Esophagus squamous epithelium (tissue), 5 donors: ENCODE measurements around the gene SLA2. TPM values are rescaled to one million over a fixed set of nuclear protein-coding genes. Genes with fewer than 3 reads are reported as not detected.

Experiments
- DNase-seq: peaks from one replicate; lab custom pipeline; 2025; lab: John Stamatoyannopoulos, UW
- H3K27ac ChIP-seq, 4 donors: fragments of 200-600 bp; sonication (generic); one replicate each; pipeline ENCODE4 v1.5.1; 2016 to 2019; ENCODE audit warnings: mild to moderate bottlenecking in 1 of 4
- H3K27me3 ChIP-seq, 4 donors: fragments of 200-600 bp; sonication (generic); 1 replicate in 3 of 4; 2 replicates in 1 of 4; pipeline versions ENCODE4 v1.5.1 to v1.6.0; 2017 to 2021; ENCODE audit warnings: antibody characterized with exemption in 1 of 4
- H3K36me3 ChIP-seq, 3 donors: fragments of 200-600 bp; sonication (generic); one replicate each; pipeline ENCODE4 v1.5.1; 2016 to 2019
- H3K4me1 ChIP-seq, 3 donors: fragments of 200-600 bp; sonication (generic); one replicate each; pipeline ENCODE4 v1.5.1; 2017 to 2019
- H3K4me3 ChIP-seq, 4 donors: fragments of 200-600 bp; sonication (generic); 1 replicate in 3 of 4; 2 replicates in 1 of 4; pipeline ENCODE4 v1.5.1; 2016 to 2019; ENCODE audit warnings: mild to moderate bottlenecking in 2 of 4, moderate library complexity in 1 of 4
- H3K9me3 ChIP-seq, 3 donors: fragments of 200-600 bp; sonication (generic); one replicate each; pipeline ENCODE4 v1.5.1; 2016 to 2019
- POLR2A ChIP-seq, 4 donors: fragments of 450-650 bp; IDR thresholded peaks; one replicate each; pipeline ENCODE4 v1.6.1; 2017; ENCODE audit warnings: antibody characterized with exemption in 4 of 4, mild to moderate bottlenecking in 4 of 4, moderate library complexity in 3 of 4
- WGBS, 2 donors: methylation state at CpG; one replicate each; pipeline ENCODE4 v1.1.5; 2018; 5-methylcytosine and 5-hydroxymethylcytosine counted together
- intact Hi-C: fragments of 100-400 bp; cut with DNase I; formaldehyde crosslinking; loops from one replicate; pipeline ENCODE4 v1.15.0; 2022
- total RNA-seq, 4 donors: library from RNA; depleted of rRNA; stranded (reverse); fragments of >200 nt; gene quantifications; one replicate each; pipeline ENCODE4 v1.1.0, GENCODE V29; 2016
- TF ChIP-seq, protein P1 (sequence below), 6 experiments: fragments of 450-650 bp in 4 of 6; fragments of 200-600 bp in 2 of 6; sonication (generic) in 2 of 6; IDR thresholded peaks; one replicate each; pipeline ENCODE4 v1.5.1; 2016 to 2019; ENCODE audit warnings: antibody characterized with exemption in 6 of 6, mild to moderate bottlenecking in 4 of 6, moderate library complexity in 4 of 6
- donor health status: DM: yes; HTN: yes; CAD: no.

Gene SLA2
- total RNA-seq, 4 donors from 2014 or later, result 0.11 to 1.9 (median 0.61) TPM; not detected in 1

DNA sequence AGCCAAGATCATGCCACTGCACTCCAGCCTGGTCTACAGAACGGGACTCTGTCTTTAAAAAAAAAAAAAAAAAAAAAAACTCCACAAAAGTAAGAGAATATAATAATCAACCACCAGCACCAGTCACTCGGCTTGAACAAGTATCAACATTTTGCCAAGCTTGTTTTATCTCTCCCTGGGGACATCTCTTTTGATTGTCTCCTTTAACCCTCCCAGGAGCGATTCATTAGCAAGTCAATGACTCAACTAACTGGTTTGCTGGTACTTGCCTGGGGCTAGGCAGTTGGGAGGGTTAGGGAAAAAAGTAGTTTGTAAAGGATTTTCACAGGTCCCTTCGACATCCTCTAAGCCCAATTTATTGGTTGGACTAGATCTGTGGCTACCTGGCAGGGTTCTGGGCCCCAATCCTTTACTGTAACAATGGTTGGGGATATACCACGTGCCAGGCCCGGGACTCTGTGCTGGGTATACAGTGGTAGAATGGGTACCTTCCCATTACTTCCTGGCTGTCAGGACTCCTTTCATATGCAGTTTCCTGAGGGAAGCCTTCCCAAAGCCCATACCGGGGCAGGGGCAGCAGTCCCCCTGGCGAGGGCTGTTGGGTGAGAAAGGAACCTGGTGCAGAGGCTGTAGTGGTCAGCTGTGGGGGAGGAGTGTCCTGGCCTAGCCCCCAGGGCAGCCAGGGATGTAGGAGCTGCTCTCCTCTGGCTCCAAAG is 60.4 kb downstream of the SLA2 start:
- no peaks in the 10 kb centered on the region for H3K9me3 ChIP-seq
- H3K27ac ChIP-seq, result peak overlapping the region; percentile 11 to 71 (median 44)
- DNase-seq, result no peak
- TF ChIP-seq, protein P1, sequence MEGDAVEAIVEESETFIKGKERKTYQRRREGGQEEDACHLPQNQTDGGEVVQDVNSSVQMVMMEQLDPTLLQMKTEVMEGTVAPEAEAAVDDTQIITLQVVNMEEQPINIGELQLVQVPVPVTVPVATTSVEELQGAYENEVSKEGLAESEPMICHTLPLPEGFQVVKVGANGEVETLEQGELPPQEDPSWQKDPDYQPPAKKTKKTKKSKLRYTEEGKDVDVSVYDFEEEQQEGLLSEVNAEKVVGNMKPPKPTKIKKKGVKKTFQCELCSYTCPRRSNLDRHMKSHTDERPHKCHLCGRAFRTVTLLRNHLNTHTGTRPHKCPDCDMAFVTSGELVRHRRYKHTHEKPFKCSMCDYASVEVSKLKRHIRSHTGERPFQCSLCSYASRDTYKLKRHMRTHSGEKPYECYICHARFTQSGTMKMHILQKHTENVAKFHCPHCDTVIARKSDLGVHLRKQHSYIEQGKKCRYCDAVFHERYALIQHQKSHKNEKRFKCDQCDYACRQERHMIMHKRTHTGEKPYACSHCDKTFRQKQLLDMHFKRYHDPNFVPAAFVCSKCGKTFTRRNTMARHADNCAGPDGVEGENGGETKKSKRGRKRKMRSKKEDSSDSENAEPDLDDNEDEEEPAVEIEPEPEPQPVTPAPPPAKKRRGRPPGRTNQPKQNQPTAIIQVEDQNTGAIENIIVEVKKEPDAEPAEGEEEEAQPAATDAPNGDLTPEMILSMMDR (IDR thresholded peaks at IDR 0.05), result no peak
- TF ChIP-seq POLR2A (IDR thresholded peaks at IDR 0.05), result no peak
- peaks cover 0 to 75% (median 0%) of the 10 kb centered on the region in 4 donors for H3K27me3 ChIP-seq
- peaks cover 0 to 41% (median 5%) of the 10 kb centered on the region in 3 donors for H3K4me1 ChIP-seq
- H3K36me3 ChIP-seq, result peaks cover 0 to 31% (median 0%) of the 10 kb centered on the region in 3 donors
- no peak overlapping the region for H3K4me3 ChIP-seq
- WGBS, 2 donors, result 28 to 54% methylated on average over 4 to 6 of the region's 8 CpGs
- intact Hi-C loops, result no loop called here

DNA sequence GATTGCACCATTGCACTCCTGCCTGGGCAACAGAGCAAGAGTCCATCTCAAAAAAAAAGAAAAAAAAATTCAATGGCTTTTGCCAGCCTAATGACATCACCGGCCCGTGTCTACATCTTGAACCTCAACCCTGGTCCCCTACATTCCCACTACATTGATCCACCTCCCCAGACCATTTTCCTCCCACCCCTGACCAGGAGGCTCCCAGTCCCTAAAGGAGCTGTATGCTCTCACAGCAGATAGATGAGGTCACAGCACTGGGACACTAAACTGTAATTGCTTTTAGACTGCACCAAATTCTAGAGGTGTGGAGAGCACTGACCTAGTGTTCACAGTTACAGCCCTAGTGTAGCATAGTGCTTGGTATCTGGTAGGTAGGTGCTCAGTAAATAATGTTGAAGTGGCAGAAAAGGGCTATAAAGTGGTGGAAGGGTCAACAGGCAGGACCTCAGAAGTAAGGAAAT is 61.9 kb downstream of the SLA2 start:
- no peak overlapping the region for H3K4me3 ChIP-seq
- peaks cover 0 to 38% (median 12%) of the 10 kb centered on the region in 3 donors for H3K36me3 ChIP-seq
- no peak for TF ChIP-seq POLR2A (IDR thresholded peaks at IDR 0.05)
- TF ChIP-seq, protein P1 (IDR thresholded peaks at IDR 0.05), result no peak
- peaks cover 0 to 41% (median 5%) of the 10 kb centered on the region in 3 donors for H3K4me1 ChIP-seq
- no peaks in the 10 kb centered on the region for H3K9me3 ChIP-seq
- no peak for DNase-seq
- peaks cover 0 to 72% (median 0%) of the 10 kb centered on the region in 4 donors for H3K27me3 ChIP-seq
- 55 to 57% methylated on average over 2 of the region's 2 CpGs for WGBS, 2 donors
- intact Hi-C loops, result no loop called here
- no peak overlapping the region for H3K27ac ChIP-seq

DNA sequence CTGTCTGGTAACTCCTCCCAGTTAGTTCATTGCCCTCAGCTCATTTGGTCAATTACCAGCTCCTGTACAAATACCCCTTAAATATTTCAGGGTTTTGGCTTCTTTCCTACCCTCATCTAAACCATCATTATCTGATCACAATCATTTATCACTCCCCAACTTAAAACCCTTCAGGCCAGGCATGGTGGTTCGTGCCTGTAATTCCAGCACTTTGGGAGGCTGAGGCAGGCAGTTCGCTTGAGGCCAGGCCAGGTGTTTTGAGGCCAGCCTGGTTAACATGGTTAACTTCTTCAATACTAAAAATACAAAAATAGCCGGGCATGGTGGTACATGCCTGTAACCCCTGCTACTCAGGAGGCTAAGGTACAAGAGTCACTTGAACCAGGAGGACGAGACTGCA is 63.2 kb downstream of the SLA2 start:
- intact Hi-C loops, result no loop called here
- peaks cover 0 to 72% (median 0%) of the 10 kb centered on the region in 4 donors for H3K27me3 ChIP-seq
- no peak overlapping the region for H3K27ac ChIP-seq
- no peaks in the 10 kb centered on the region for H3K9me3 ChIP-seq
- 51 to 95% methylated on average over 3 to 4 of the region's 4 CpGs for WGBS, 2 donors
- TF ChIP-seq POLR2A (IDR thresholded peaks at IDR 0.05), result no peak
- TF ChIP-seq, protein P1 (IDR thresholded peaks at IDR 0.05), result no peak
- no peak for DNase-seq
- H3K4me1 ChIP-seq, result peaks cover 0 to 41% (median 5%) of the 10 kb centered on the region in 3 donors
- H3K4me3 ChIP-seq, result no peak overlapping the region
- peaks cover 0 to 47% (median 12%) of the 10 kb centered on the region in 3 donors for H3K36me3 ChIP-seq

DNA sequence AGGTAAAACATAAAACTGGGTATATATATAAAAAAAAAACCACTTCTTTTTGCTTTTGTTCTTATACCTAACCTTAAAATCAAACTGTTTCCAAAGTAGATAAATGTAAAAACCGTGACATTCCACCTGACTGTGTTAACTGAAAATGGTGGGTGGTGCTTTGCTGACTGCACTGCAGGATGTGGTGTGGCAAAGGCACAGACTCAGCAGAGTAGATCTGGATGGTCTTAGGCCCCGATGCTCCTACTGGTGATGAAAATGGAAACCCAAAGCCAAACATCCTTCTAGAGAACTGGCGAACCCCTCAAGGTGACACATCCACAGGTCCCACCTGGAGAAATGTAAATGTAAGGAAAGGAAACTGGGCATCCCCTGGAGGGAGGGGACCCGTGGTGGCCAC is 63.7 kb downstream of the SLA2 start:
- TF ChIP-seq, protein P1 (IDR thresholded peaks at IDR 0.05), result no peak
- TF ChIP-seq POLR2A (IDR thresholded peaks at IDR 0.05), result no peak
- Histone ChIP-seq H3K4me1 (peaks cover 0 to 41% (median 5%) of the 10 kb centered on the region in 3 donors), H3K36me3 (peaks cover 0 to 47% (median 12%) of the 10 kb centered on the region in 3 donors), H3K4me3 (no peak overlapping the region), H3K27me3 (peaks cover 0 to 67% (median 0%) of the 10 kb centered on the region in 4 donors), H3K27ac (no peak overlapping the region), H3K9me3 (no peaks in the 10 kb centered on the region)
- 46 to 80% methylated on average over 1 to 4 of the region's 4 CpGs for WGBS, 2 donors
- intact Hi-C loops, result no loop called here
- DNase-seq, result no peak

DNA sequence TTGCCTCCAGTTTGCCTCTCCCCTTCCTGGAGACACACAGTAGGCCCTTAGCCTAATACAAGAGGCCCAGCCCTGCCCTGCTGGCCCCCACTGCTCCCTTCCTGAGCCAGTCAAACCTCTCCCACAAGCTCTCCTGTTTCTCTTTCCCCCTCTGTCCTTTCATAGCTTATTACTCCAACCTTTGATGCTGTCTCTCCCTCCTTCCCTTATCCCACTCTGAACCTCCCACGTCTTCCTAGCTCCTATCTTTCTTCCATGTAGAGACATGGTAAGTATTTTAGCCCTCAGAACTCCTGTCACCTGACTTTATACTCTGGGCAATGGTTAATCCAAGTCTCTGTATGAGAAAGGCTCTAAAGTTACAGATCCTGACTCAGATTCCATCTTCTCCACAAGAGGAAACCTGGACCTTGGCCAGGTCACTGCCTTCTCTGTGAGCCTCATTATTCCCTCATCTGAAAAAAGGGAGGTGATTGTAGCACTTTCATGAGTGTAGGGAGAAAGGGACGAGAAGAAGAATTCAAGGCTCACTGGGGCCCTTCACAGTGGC is 65.9 kb downstream of the SLA2 start:
- no peak for DNase-seq
- TF ChIP-seq, protein P1 (IDR thresholded peaks at IDR 0.05), result no peak
- TF ChIP-seq POLR2A (IDR thresholded peaks at IDR 0.05), result no peak
- peaks cover 0 to 36% (median 15%) of the 10 kb centered on the region in 3 donors for H3K4me1 ChIP-seq
- H3K9me3 ChIP-seq, result no peaks in the 10 kb centered on the region
- intact Hi-C loops, result no loop called here
- peaks cover 0 to 53% (median 0%) of the 10 kb centered on the region in 4 donors for H3K27me3 ChIP-seq
- no peak overlapping the region for H3K4me3 ChIP-seq
- H3K27ac ChIP-seq, result no peak overlapping the region
- 77 to 83% methylated on average over 1 to 2 of the region's 2 CpGs for WGBS, 2 donors
- peaks cover 0 to 47% (median 12%) of the 10 kb centered on the region in 3 donors for H3K36me3 ChIP-seq
